HG03060 (cell line): Measurements from ENCODE around the gene COX7A2.

Experiments used
- ATAC-seq: cut with Tn5 transposase; IDR thresholded peaks from one replicate; pipeline ENCODE4 v1.9.1; 2021; ENCODE audit warnings: low read depth, moderate number of reproducible peaks; ENCODE audit not compliant: unreplicated experiment

The COX7A2 gene

DNA sequence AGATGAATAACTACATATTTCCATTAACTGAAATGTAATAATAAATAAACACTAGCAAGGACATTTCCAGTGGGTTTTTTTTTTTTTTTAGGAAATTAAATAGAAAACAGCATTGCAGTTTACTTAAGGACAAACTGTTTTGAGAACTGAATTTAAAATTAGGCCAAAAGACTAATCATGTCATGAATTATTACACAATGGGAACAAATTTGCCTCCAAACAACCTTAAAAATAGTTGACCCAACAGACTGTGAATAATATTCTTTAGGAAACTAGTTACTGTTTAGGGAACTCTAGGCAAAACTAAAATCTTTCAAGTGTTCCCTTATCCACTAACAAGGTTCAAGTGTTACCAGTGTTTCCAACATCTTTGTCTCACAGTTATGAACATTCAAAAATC, 21.3 kb downstream of the COX7A2 start:
- no peak for ATAC-seq

DNA sequence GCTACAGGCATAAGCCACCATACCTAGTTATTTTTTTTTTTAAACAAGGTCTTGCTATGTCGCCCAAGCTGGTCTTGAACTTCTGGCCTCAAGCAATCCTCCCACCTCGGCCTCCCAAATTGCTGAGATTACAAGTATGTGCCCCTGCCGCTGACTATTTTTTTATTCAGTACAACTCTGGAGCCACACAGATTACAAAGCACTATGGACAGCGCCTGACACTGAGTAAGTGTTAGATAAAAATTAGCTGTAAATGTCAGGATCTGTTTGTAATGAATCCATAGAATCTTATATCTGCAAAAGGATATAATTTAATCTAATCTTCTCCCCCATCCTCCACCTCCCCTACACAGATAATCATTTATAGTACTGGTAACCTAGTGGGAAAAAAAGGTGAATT, 22.5 kb downstream of the COX7A2 start:
- no peak for ATAC-seq

DNA sequence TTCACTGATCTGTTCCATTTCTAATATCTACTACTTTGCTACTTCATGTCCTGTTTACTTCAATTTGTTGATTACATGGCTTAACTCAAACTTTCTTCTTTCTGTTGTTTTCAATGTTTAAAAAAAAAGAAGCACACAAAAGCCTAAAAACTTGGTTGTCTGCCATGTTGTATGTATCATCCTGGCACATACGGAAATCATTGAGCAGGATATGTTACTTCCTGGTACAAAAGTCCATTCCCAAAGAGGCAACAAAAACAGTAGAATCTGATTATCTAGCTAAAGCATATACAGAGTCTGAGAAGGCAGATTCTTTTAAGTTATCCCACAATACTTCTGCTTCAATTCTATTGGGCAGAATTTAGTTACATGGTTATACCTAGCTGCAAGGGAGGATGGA, 23.2 kb downstream of the COX7A2 start:
- ATAC-seq = no peak

DNA sequence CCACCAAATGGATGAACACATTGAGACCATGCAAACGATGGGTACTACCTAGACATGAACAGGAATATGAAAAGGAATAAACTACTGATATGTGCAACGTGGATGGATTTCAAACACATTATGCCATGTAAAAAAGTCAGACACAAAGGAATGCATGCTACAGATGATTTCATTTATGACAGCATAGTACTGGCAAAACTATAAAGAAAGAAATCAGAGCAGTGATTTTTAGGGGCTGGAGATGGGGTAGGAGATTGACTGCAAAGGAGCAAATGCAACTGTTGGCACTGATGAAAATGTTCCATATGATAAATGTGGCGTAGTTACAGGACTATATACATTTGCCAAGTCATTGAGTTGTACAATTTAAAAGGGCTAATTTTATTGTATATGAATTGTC, 24.3 kb downstream of the COX7A2 start:
- ATAC-seq = no peak

DNA sequence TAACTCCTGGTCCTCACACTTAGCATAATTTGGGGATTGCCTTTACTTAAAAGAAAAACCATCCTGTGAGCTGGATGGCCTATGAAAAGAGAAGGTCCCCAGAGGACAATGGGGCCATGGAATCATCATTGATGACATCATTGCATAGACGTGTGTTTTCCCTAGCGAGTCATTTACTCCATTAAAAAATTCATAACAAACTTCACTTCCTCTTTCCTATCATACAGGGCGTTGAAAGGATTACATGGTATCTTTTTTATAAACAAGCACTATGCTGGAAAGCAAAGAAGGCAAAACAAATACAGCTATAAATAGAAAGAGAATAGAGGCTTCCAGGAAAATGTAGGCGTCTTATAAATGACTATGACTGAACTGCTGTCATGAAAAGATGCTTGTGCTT, 26.4 kb downstream of the COX7A2 start:
- ATAC-seq = no peak

DNA sequence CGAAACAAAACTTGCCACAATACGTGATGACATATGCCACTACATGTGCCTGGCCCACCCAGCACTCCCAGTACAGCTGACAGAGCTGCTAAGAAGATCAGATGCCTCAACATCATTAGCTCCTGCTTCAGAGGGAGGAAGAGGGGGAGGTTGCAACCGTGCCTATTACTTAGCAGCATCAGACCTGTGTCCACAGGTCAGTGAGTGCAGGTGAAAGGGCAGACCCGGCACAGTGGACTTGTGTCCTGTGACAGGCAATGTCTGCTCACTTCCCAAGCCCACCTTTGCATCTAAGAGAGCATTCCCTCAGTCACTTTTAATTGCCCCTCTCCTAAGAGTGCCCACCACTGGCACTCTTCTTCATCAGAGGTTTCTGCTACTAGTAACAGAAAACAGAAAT, 28.3 kb downstream of the COX7A2 start:
- no peak for ATAC-seq

DNA sequence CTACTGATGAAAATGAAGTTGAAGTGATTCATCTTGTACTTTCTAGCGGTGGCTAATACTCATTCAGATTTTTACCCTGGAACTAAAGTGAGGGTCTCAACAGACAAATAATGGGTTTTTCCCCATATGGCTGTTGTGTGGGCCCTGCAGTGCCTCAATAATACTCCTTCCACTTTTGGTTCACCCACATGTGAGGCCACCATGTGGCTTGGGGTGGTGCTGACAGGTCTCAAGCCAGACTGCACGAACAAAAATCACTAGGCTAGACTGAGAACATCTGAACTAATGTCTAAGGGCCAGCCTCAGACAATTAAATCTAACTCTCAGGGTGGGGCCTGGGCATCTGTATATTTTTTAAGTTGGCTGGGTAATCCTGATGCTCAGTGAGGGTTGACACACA, 29.9 kb downstream of the COX7A2 start:
- ATAC-seq = no peak

DNA sequence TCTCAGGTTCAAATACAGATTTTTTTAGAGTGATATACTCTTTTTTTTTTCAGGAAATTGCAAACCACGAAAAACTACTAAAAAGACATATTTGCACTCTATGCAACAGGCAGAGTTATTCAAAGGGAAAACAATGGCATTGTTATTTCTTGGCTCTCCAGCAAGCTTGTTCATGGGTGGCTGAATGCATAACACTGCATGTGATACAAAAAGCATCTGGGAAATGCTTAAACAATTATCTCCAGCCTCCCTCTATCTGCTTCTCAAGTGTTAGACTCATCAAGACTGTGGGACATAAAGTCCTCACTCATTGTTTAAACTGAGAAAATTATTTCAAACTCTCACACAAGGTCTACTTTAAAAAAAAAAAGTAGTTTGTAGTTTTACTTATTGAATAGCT, 30.5 kb downstream of the COX7A2 start:
- no peak for ATAC-seq

DNA sequence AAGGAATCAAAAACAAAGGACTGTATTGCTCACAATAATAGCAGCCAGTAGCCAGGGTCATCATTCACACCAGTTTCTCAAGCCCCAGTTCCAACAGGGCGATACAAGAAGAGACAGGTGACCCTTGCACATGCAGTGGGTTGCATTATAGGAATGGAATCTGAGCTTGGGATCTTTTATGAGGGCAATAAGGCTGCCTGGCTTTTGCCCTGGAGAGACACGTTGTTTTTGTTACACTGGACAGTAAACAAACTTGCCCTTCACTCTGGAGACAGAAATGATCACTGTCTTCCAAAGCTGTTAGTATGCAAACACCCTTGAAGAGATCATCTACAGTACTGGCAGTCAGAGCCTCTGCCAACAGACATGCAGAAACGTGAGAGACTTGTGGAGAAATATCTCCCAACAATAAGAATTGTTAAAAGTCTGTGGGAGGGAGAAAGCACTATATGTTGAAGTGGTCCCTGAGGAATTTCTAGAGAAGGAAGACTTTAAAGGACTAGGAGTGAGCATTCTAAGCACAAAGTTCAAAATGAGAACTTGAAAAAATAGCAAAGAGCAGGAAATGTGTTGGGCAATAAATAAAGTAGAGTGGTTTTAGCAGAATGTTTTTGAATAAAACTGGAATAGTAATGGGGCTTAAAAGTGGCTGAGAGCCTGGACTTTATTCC, 31.5 kb downstream of the COX7A2 start:
- no peak for ATAC-seq

DNA sequence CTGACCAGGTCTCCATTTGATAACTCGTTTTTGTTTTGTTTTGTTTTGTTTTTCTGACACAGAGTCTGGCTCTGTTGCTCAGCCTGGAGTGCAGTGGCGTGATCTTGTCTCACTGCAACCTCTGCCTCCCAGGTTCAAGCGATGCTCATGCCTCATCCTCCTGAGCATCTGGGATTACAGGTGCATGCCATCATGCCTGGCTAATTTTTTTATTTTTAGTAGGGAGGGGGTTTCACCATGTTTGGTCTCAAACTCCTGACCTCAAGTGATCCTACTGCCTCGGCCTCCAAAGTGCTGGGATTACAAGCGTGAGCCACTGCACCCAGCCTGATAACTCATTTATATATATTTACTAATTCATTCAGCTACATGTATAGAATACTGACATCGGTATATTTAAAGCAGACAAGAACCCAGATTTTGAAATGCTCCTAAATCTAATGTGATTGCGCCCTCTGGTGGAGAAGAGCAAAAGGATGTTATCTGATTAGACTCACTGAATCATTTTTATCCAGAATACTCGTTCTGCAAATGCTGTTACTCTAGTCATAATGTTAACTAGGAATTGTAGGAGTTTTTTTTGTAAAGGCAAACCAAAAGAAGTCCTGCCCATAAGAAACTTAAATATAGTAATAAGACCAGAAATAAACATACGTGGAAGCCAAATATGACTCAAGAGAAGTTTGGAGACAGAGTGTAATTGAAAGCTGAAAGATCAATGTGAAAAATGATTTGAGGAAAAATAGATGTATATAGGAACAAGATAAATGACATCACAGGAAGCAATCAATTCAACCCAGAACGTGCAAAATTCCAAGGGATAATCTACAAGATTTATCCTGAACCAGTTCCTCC, 32.5 kb downstream of the COX7A2 start:
- no peak for ATAC-seq

DNA sequence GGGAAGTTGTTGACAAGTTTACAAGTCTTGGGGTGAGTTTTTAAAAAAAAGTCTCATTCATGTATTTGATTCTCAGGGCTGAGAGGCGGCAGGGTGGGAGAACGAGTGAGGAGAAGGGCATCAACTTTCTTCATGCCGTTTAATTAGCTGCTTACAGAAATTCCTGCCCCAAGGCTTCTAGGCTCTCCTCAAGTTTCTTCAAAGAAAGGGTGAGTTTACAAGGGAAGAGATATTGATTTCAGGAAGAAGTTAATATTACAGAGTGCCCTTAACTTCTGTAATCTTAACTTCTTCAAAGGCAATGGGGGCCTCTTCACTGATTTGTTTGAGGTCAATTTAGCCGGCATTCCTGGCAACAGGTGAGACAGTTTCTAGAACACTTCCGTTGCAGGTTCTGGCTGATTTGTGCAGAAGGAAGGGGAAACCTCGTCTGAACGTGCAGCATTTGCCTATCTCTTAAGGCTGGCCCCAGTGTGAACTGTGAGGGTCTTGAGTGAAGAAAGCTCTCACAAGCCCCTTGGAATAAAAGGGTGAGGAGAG, 34.3 kb downstream of the COX7A2 start:
- ATAC-seq = no peak

DNA sequence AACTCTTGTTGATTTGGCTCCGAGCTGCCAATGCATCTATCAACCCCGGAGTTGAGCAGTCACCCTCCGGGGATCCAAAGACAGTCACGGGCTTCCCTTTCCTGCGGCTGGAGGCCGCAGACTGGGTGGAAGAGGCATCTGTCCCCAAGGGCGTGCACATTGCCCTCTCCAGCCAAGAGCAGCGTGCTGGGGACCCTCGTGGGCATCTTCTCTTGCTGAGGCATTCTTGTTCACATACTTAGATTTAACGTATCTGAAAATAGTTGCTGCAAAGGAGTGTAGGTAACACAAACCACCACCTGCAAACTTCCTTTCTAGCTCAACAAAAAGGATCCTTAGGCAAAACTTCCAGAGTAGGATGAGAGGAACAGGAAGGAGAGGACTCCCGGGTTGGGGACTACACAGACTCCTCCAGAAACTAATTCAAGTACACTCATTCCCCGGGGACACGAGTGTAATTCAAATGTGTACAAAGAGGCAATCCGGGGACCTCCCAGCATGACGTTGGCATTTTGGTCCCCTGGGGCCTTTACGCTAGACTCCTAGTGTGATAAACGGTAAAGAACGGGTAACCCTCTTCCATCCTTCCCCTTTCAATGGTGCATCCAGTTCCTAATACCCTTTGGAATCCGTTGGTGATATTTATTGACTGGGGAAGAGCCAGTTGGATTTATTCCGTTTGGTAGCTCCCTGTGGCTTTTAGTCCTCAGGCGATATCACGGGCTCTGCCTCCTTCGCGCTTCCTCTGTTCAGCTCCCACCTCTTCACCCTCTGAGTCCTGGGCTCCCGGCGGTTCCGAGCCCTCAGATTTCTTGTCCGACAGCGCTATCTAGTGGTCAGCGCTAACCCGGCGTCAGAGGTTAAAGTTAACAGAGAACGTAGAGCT, 35.1 kb downstream of the COX7A2 start:
- peak; percentile 66 for ATAC-seq

DNA sequence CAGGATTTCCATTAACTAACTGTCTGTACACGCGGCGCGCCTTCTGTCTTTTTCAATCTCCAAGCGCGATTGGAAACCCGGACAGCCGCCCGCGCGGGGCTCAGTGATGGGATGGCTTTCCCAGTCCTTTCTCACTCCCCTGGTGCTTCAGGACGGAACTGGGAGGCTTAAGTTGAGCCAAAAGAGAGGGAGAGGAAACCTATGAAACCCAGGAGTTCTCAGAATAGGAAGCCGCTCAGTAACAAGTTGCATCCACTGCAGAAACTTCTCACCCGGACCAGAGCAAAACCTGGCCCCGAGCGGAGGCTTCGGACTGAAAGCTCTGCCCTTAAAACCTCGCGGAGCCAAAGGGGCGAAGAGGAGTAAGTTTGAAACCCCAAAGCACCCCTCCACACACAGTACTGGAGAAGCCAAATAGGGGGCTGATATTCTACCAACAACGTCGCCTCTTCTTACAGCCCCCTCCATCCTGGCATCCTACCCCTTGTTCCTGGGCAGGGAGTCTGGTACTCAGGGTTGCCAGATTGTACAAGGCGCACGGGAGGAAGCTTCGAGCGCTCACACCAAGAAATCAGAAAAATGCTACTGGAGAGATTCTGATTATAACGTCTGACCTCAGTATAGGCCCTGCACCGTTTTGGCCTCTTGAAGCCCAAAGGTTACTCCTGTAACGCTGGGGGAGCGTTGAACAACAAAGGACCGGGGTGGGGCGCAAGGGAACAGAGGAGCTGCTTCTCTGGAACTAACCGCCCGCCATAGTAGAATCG, 36.8 kb downstream of the COX7A2 start:
- no peak for ATAC-seq

DNA sequence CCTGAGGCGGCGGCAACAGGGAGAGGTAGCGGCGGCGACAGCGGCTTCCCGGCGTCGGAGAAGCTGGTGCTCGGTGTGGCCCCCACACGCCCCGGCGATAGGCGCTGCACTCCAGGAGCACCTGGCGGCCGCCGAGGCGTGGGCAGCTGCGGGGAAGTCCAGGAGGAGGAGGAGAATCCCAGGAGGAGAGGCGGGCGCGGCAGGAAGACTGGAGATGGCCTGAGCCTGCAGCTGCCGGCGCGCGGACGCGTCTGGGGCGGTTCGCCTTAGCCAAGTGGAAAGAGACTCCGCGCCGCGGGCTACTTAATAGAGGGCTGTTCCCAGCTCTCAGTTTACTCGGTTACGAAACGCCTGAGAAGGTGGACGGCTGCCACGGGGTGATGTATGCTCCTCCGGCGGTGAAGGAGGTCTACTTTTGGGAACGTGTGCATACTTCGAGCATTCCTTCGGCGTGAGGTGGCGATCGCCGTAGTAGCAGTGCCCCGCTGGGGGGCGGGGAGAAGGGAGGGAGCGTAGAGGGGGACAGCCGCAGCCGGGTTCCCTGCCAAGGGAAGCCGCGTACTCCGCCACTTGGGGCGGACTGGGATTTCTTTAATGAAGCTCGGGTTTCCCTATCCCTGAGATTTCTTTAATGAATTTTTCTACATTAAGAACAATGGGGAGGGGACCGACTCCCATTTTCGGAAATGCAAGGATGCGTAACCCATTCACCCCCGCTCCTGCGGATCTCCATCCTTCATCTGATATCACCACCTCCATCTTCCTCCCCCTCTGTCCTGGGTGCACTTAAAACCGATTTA, 37.6 kb downstream of the COX7A2 start, which contains the start of gene COL12A1:
TSS of gene COL12A1 (minus strand) at position 278 of the 800 bp plus-strand sequence. CDS start 3,261 bp downstream, outside the sequence.
- no peak for ATAC-seq

DNA sequence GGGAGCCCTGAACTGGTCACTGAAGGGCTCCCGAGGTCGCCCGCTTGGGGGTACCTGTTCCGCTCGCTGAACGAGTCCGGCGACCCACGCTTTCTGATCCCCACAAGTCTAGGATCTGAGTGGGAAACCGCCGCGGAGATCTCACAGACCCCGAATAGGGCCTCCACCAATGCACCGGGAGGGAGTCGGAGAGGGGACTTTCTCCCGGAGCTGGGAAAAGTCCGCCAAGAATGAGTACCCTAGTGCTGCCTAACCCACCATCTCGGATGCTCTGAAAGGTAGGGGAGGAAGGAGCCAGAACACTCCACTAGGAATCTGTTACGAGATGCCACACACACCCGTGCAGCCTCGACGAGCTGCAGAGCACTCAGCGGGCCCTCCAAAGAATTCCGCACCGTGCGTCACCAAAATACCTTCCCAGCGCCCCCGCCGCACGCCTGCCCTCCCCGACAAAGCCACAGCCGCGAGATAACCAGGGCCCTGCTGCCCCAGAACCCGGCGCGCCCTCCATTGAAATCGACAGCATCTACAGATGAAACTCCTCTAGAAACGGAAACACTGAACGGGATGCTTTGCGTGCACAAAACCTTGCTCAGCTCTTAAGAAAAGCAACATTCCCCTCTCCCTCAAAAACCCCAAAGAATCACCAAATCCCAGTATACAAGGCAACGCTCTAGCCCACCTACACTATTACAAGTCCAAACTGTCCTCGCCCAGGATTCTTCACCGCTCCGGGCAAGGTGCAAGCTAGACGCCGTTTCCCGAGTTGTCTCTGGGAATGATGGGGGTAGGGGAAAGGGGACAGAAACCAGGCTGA, 38.4 kb downstream of the COX7A2 start:
- ATAC-seq = no peak

DNA sequence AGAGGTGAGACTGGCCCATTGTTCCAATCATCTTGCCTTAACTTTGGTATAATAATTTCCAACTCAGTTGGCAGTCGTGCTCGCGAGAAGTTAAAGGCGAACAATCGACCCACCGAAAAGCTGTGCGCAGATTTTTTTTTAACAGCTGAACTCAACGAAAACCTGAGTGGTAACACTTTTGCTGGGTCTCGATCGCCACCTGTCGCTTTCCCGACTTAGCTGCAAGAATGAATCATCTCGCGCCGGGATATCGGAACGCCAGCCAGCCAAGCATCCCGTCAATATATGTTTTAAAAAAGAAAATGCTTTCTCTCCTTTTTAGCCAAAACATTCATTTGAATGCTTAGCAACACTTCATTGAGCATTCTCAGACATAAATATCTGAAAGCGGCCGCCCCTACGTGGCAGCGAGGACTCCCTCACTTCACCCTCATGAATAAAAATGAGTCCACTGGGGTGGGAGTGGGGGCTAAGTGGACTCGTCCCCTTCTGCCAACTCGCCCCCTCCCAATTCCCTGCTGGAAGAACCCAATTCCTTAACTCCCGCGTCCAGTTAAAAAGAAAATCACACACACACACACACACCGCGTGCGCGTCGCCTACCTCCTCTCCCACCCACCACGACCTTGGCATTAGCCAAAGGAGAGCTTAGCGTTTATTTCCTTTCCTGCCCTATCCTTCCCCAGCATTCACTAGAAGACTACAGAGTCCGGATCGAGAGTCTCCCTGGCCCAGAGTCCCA, 39.2 kb downstream of the COX7A2 start:
- ATAC-seq = no peak

DNA sequence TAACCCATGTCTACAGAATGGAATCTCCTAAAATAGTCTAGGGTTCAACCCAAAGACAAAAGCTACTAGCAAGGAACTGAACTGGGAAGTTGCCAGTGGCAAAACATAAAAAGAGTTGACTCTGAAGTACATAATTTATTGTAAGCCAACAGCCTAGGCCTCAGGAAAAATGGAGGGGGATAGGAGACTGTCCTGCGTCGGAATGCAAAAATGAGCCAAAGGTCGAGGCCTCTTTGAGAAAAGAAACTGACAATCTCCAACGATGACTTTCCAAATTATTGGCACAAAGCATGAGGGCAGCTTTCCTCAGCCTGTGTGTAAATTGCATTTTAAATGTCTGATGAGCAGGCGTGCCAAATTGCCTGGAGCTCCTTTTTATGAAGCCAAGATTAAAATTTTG, 39.9 kb downstream of the COX7A2 start:
- ATAC-seq = no peak

DNA sequence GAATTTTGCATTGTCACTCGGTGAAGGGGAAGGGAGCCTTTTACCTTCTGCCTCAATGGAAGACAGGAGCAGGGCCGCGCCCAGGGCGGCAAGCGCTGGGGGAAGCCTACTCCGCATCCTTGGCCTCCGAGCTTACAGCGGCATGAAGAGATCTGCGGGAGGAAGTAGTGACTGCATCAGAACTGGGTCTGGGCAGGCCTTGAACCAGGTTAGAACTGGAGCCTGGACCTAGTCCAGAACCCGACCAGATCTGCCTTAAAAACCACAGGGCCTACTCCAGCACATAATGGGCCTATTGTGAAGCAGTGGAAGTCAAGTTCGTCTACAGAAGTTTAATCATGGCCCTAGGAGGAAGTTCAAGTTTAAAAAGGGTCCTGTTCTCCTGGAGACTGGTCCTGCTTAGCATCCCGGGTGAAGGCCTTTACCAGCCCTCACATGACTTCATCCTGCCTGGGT, 40.9 kb downstream of the COX7A2 start:
- ATAC-seq = no peak
